IMR-90 (cell line): ENCODE measurements around the gene ROS1. TPM values are rescaled to one million over a fixed set of nuclear protein-coding genes. Genes with fewer than 3 reads are reported as not detected.

Experiments used
- ATAC-seq: fragments of 200-7000 bp; cut with Tn5 transposase; 2 replicates; pipeline ENCODE4 v1.9.1; 2020; ENCODE audit warnings: low read depth, mild to moderate bottlenecking, moderate library complexity
- BruUV-seq: library from RNA; stranded (reverse); fragments of 400-500 nt; replicated peaks from 2 replicates; lab custom pipeline; 2021; lab: Mats Ljungman, UMichigan
- CTCF ChIA-PET: fragments of 300-600 bp; formaldehyde crosslinking; extraction: SDS; loops from one replicate; lab custom pipeline; 2021; ENCODE audit warnings: antibody characterized with exemption; lab: Yijun Ruan, JAX
- POLR2A ChIA-PET: fragments of 300-600 bp; sonication (Branson Sonifier 250); formaldehyde crosslinking; loops from one replicate; lab custom pipeline; 2022; ENCODE audit warnings: antibody characterized with exemption; ENCODE audit not compliant: unreplicated experiment; lab: Charles Lee
- DNase-seq: peaks from one replicate; pipeline ENCODE4 v3.0.0; 2013
- H2AFZ ChIP-seq: replicated peaks from 2 replicates; pipeline ENCODE3; 2013; ENCODE audit warnings: low read length, mild to moderate bottlenecking; ENCODE audit not compliant: poor library complexity
- H2AK5ac ChIP-seq: 2 replicates; pipeline ENCODE4 v1.6.1; 2013; ENCODE audit warnings: low read depth, low read length, inconsistent platforms
- H2AK9ac ChIP-seq: replicated peaks from 2 replicates; pipeline ENCODE3; 2013; ENCODE audit warnings: mild to moderate bottlenecking, low read depth, low read length, moderate library complexity; ENCODE audit not compliant: poor library complexity
- H2BK120ac ChIP-seq: 2 replicates; pipeline ENCODE4 v1.6.1; 2013; ENCODE audit warnings: low read depth, low read length, inconsistent platforms
- H2BK15ac ChIP-seq: 3 replicates; pipeline ENCODE4 v1.6.1; 2013; ENCODE audit warnings: low read depth, low read length, inconsistent platforms
- H2BK20ac ChIP-seq: 2 replicates; pipeline ENCODE4 v1.6.1; 2013; ENCODE audit warnings: low read depth, mild to moderate bottlenecking, inconsistent platforms, low read length, moderate library complexity
- H2BK5ac ChIP-seq: 2 replicates; pipeline ENCODE4 v1.6.1; 2013; ENCODE audit warnings: mild to moderate bottlenecking, low read depth, low read length, inconsistent platforms; ENCODE audit not compliant: poor library complexity, severe bottlenecking
- H3K14ac ChIP-seq: replicated peaks from 2 replicates; pipeline ENCODE4 v1.6.1; 2013; ENCODE audit warnings: low read depth, low read length, inconsistent platforms
- H3K18ac ChIP-seq: 2 replicates; pipeline ENCODE4 v1.6.1; 2013; ENCODE audit warnings: low read depth, low read length, control low read depth
- H3K23ac ChIP-seq: 2 replicates; pipeline ENCODE4 v1.6.1; 2013; ENCODE audit warnings: low read depth, low read length, inconsistent platforms
- H3K27ac ChIP-seq: 2 replicates; pipeline ENCODE4 v1.5.1; 2013; ENCODE audit warnings: mild to moderate bottlenecking, control low read depth, low read length; ENCODE audit not compliant: insufficient read depth
- H3K27me3 ChIP-seq: 2 replicates; pipeline ENCODE4 v1.6.1; 2013; ENCODE audit warnings: low read length; ENCODE audit not compliant: control insufficient read depth, insufficient read depth
- H3K36me3 ChIP-seq: 2 replicates; pipeline ENCODE4 v1.6.1; 2013; ENCODE audit warnings: low read length, mixed read lengths; ENCODE audit not compliant: control insufficient read depth, insufficient read depth
- H3K4ac ChIP-seq: 2 replicates; pipeline ENCODE4 v1.6.1; 2013; ENCODE audit warnings: low read depth, low read length, inconsistent platforms
- H3K4me1 ChIP-seq: 2 replicates; pipeline ENCODE4 v1.6.1; 2013; ENCODE audit warnings: low read length, mixed read lengths; ENCODE audit not compliant: control insufficient read depth, insufficient read depth
- H3K4me2 ChIP-seq: 2 replicates; pipeline ENCODE4 v1.6.1; 2013; ENCODE audit warnings: low read depth, mild to moderate bottlenecking, control low read depth, low read length, moderate library complexity
- H3K4me3 ChIP-seq: 2 replicates; pipeline ENCODE4 v1.5.1; 2013; ENCODE audit warnings: low read depth, mild to moderate bottlenecking, control low read depth, low read length, moderate library complexity; ENCODE audit not compliant: insufficient read depth
- H3K56ac ChIP-seq: 2 replicates; pipeline ENCODE4 v1.6.1; 2013; ENCODE audit warnings: low read length, inconsistent platforms; ENCODE audit not compliant: insufficient read depth; ENCODE audit errors: extremely low read depth
- H3K79me1 ChIP-seq, 2 experiments: 2 replicates each; pipeline ENCODE4 v1.6.1; 2013; ENCODE audit warnings: low read length in 2 of 2, inconsistent platforms in 1 of 2, low read depth in 1 of 2
- H3K9ac ChIP-seq: 2 replicates; pipeline ENCODE4 v1.6.1; 2013; ENCODE audit warnings: low read depth, low read length, control low read depth
- H3K9me1 ChIP-seq: 2 replicates; pipeline ENCODE4 v1.6.1; 2013; ENCODE audit warnings: low read length, inconsistent platforms; ENCODE audit not compliant: insufficient read depth
- H3K9me3 ChIP-seq: 2 replicates; pipeline ENCODE4 v1.6.1; 2013; ENCODE audit warnings: low read length; ENCODE audit not compliant: control insufficient read depth, insufficient read depth
- H4K20me1 ChIP-seq: 2 replicates; pipeline ENCODE4 v1.6.1; 2013; ENCODE audit warnings: low read length, inconsistent platforms; ENCODE audit not compliant: insufficient read depth
- H4K5ac ChIP-seq: 2 replicates; pipeline ENCODE4 v1.6.1; 2013; ENCODE audit warnings: mild to moderate bottlenecking, low read depth, low read length, control low read depth
- H4K8ac ChIP-seq, 2 experiments: 2 replicates each; pipeline ENCODE4 v1.6.1; 2013; ENCODE audit warnings: low read depth in 2 of 2, low read length in 2 of 2, control low read depth in 1 of 2, inconsistent platforms in 1 of 2
- H4K91ac ChIP-seq: 2 replicates; pipeline ENCODE4 v1.6.1; 2013; ENCODE audit warnings: low read depth, low read length, inconsistent platforms; ENCODE audit not compliant: insufficient read depth
- CEBPB ChIP-seq: IDR thresholded peaks from 2 replicates; pipeline ENCODE4 v1.6.1; 2012; ENCODE audit warnings: low read depth, low read length, improper control_type of control experiment
- CHD1 ChIP-seq: IDR thresholded peaks from 2 replicates; pipeline ENCODE4 v1.6.1; 2012; ENCODE audit warnings: low read depth, low read length, improper control_type of control experiment
- MAZ ChIP-seq: IDR thresholded peaks from 2 replicates; pipeline ENCODE4 v1.6.1; 2012; ENCODE audit warnings: low read depth, mild to moderate bottlenecking, low read length, improper control_type of control experiment, moderate library complexity, borderline replicate concordance
- MXI1 ChIP-seq: IDR thresholded peaks from 2 replicates; pipeline ENCODE4 v1.6.1; 2012; ENCODE audit warnings: low read depth, mild to moderate bottlenecking, low read length, moderate library complexity, borderline replicate concordance
- POLR2A ChIP-seq: IDR thresholded peaks from 2 replicates; pipeline ENCODE4 v1.6.1; 2012; ENCODE audit warnings: mild to moderate bottlenecking, low read depth, low read length
- RAD21 ChIP-seq: IDR thresholded peaks from 2 replicates; pipeline ENCODE4 v1.6.1; 2012; ENCODE audit warnings: low read length, improper control_type of control experiment
- RCOR1 ChIP-seq: IDR thresholded peaks from 2 replicates; pipeline ENCODE4 v1.6.1; 2012; ENCODE audit warnings: mild to moderate bottlenecking, low read length, improper control_type of control experiment; ENCODE audit not compliant: insufficient replicate concordance
- RFX5 ChIP-seq: IDR thresholded peaks from 2 replicates; pipeline ENCODE4 v1.8.0; 2012; ENCODE audit warnings: low read depth, mild to moderate bottlenecking, low read length, moderate library complexity
- WGBS, 2 experiments: methylation state at CpG; one replicate each; pipeline versions ENCODE4 v1.1.5 to v1.1.7; 2013; ENCODE audit warnings: missing lambda C conversion rate in 2 of 2; ENCODE audit not compliant: insufficient read length in 1 of 2; ENCODE audit errors: extremely low coverage in 2 of 2; 5-methylcytosine and 5-hydroxymethylcytosine counted together
- dilution Hi-C: fragments of 300-500 bp; cut with HindIII; formaldehyde crosslinking; loops from one replicate; pipeline ENCODE4 v1.14.3; 2018; ENCODE audit warnings: low sequenced_read_pairs; ENCODE audit not compliant: unreplicated experiment
- in situ Hi-C: fragments of 300-500 bp; cut with MboI; formaldehyde crosslinking; loops from 3 replicates; pipeline ENCODE4 v1.14.3; 2019; ENCODE audit warnings: low sequenced_read_pairs, inconsistent platforms, mixed read lengths
- intact Hi-C: fragments of 100-400 bp; cut with micrococcal nuclease; formaldehyde crosslinking; loops from 2 replicates; pipeline ENCODE4 v1.10.0; 2022
- polyA plus RNA-seq, 3 experiments: library from polyadenylated mRNA; depleted of rRNA; stranded (reverse); fragments of >200 nt; gene quantifications; 2 replicates each; pipeline ENCODE4 v1.2.3, GENCODE V29; 2012; ENCODE audit warnings: low replicate concordance in 1 of 3
- total RNA-seq: library from RNA; depleted of rRNA; stranded (reverse); fragments of >200 nt; gene quantifications from 2 replicates; pipeline ENCODE4 v1.2.3, GENCODE V29; 2012
- TF ChIP-seq, protein P1 (sequence below): fragments of 150-350 bp; IDR thresholded peaks from 2 replicates; pipeline ENCODE4 v1.6.1; 2017; ENCODE audit warnings: mild to moderate bottlenecking, antibody characterized with exemption, low read length, low read depth
- TF ChIP-seq, protein P2 (sequence below): conservative IDR thresholded peaks from 2 replicates; pipeline ENCODE4 v1.5.1; 2012; ENCODE audit warnings: mild to moderate bottlenecking, low read depth, low read length, improper control_type of control experiment
- TF ChIP-seq, protein P3 (sequence below): fragments of 150-350 bp; IDR thresholded peaks from 2 replicates; pipeline ENCODE4 v1.6.1; 2016; ENCODE audit warnings: low read depth, mild to moderate bottlenecking, low read length, moderate library complexity, borderline replicate concordance

The ROS1 gene
- total and polyA plus RNA-seq, 2 of the 4 experiments (the other 2 are of a cell fraction): under 0.01 to 0.03 TPM

GRCh38 chr6:117423754-117424153 is 2.0 kb downstream of the ROS1 start:
- Histone ChIP-seq H3K4me2 (no peak overlapping the region), H2BK20ac (no peak overlapping the region), H3K27me3 (peaks cover 1% of the 10 kb centered on the region; the same call in 1 of the 2 replicates), H2AK9ac (no peak overlapping the region), H4K20me1 (no peaks in the 10 kb centered on the region), H2BK15ac (no peak overlapping the region), H3K36me3 (no peaks in the 10 kb centered on the region), H2AK5ac (no peak overlapping the region), H3K14ac (no peak overlapping the region), H2AFZ (no peak overlapping the region), H4K91ac (no peak overlapping the region), H4K8ac (no peak overlapping the region), H3K4me3 (no peak overlapping the region), H2BK120ac (no peak overlapping the region), H3K27ac (no peak overlapping the region), H4K5ac (no peak overlapping the region), H3K79me1 (no peaks in the 10 kb centered on the region), H3K23ac (no peak overlapping the region), H3K9me1 (no peaks in the 10 kb centered on the region), H3K9me3 (no peaks in the 10 kb centered on the region), H3K56ac (no peak overlapping the region), H3K4me1 (no peaks in the 10 kb centered on the region), H3K9ac (no peak overlapping the region), H2BK5ac (no peak overlapping the region), H3K18ac (no peak overlapping the region), H3K4ac (no peak overlapping the region)
- ATAC-seq (no peak), DNase-seq (no peak)
- BruUV-seq: no TSS peak
- intact Hi-C loops (no loop called here), in situ Hi-C loops (no loop called here), dilution Hi-C loops (no loop called here)
- POLR2A ChIA-PET: no interaction called here
- CTCF ChIA-PET: no interaction called here
- no CpG with 5 or more reads among the region's 3 CpGs for WGBS, 2 experiments
- TF ChIP-seq RAD21 (no peak), CHD1 (no peak), RCOR1 (no peak), MXI1 (no peak), CEBPB (no peak), RFX5 (no peak), POLR2A (no peak), MAZ (no peak)
- TF ChIP-seq, protein P1, sequence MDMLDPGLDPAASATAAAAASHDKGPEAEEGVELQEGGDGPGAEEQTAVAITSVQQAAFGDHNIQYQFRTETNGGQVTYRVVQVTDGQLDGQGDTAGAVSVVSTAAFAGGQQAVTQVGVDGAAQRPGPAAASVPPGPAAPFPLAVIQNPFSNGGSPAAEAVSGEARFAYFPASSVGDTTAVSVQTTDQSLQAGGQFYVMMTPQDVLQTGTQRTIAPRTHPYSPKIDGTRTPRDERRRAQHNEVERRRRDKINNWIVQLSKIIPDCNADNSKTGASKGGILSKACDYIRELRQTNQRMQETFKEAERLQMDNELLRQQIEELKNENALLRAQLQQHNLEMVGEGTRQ: no peak
- TF ChIP-seq, protein P2, sequence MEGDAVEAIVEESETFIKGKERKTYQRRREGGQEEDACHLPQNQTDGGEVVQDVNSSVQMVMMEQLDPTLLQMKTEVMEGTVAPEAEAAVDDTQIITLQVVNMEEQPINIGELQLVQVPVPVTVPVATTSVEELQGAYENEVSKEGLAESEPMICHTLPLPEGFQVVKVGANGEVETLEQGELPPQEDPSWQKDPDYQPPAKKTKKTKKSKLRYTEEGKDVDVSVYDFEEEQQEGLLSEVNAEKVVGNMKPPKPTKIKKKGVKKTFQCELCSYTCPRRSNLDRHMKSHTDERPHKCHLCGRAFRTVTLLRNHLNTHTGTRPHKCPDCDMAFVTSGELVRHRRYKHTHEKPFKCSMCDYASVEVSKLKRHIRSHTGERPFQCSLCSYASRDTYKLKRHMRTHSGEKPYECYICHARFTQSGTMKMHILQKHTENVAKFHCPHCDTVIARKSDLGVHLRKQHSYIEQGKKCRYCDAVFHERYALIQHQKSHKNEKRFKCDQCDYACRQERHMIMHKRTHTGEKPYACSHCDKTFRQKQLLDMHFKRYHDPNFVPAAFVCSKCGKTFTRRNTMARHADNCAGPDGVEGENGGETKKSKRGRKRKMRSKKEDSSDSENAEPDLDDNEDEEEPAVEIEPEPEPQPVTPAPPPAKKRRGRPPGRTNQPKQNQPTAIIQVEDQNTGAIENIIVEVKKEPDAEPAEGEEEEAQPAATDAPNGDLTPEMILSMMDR: no peak
- TF ChIP-seq, protein P3, sequence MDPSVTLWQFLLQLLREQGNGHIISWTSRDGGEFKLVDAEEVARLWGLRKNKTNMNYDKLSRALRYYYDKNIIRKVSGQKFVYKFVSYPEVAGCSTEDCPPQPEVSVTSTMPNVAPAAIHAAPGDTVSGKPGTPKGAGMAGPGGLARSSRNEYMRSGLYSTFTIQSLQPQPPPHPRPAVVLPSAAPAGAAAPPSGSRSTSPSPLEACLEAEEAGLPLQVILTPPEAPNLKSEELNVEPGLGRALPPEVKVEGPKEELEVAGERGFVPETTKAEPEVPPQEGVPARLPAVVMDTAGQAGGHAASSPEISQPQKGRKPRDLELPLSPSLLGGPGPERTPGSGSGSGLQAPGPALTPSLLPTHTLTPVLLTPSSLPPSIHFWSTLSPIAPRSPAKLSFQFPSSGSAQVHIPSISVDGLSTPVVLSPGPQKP: no peak
